ENCODE data around the gene AKNAD1. TPM values are rescaled to one million over a fixed set of nuclear protein-coding genes. Genes with fewer than 3 reads are reported as not detected.
"Not testable (repeated sequence)": the region's sequence is repeated elsewhere in the genome, so short reads cannot be mapped to it uniquely, and the experiment has no call there.

The AKNAD1 gene
- total and polyA plus RNA-seq, 3 experiments from 2014 or later = not detected

GRCh38 chr1:108803548-108803947, 53.3 kb downstream of the AKNAD1 start:
- H3K36me3 Mint-ChIP-seq = peaks cover 5 to 81% (median 24%) of the 10 kb centered on the region in 3 donors
- Histone ChIP-seq H3K27ac (ENCODE audit: low read depth, low read length) (no peak overlapping the region), H3K36me3 (ENCODE audit: insufficient read depth, low read length) (peaks cover 21% of the 10 kb centered on the region), H3K9me3 (ENCODE audit: low read length) (no peaks in the 10 kb centered on the region), H3K27me3 (ENCODE audit: insufficient read depth, low read length, poor library complexity, severe bottlenecking) (no peaks in the 10 kb centered on the region), H3K4me1 (ENCODE audit: insufficient read depth, low read length) (no peaks in the 10 kb centered on the region), H3K4me3 (ENCODE audit: low read length) (no peak overlapping the region)
- H3K27me3 Mint-ChIP-seq = no peaks in the 10 kb centered on the region
- ChIA-PET POLR2A (no interaction called here), CTCF (no interaction called here)
- DNase-seq = no peak
- peak overlapping the region in 4 of 8 donors; percentile 2 to 77 (median 32) for H3K27ac Mint-ChIP-seq
- no peak overlapping the region for H3K4me3 Mint-ChIP-seq
- no peaks in the 10 kb centered on the region for H3K9me3 Mint-ChIP-seq
- H3K4me1 Mint-ChIP-seq = peaks cover 0 to 2% (median 0%) of the 10 kb centered on the region in 3 donors

- ChIA-PET POLR2A (no interaction called here), CTCF (no interaction called here)
- Histone ChIP-seq H3K4me1 (ENCODE audit: insufficient read depth, low read length) (no peaks in the 10 kb centered on the region), H3K4me3 (ENCODE audit: low read length) (no peak overlapping the region), H3K27me3 (ENCODE audit: insufficient read depth, low read length, poor library complexity, severe bottlenecking) (no peaks in the 10 kb centered on the region), H3K36me3 (ENCODE audit: insufficient read depth, low read length) (peaks cover 25% of the 10 kb centered on the region), H3K9me3 (ENCODE audit: low read length) (no peaks in the 10 kb centered on the region), H3K27ac (ENCODE audit: low read depth, low read length) (no peak overlapping the region)
- peak overlapping the region in 4 of 8 donors; percentile 1 to 79 (median 64) for H3K27ac Mint-ChIP-seq
- no peaks in the 10 kb centered on the region for H3K9me3 Mint-ChIP-seq
- no peaks in the 10 kb centered on the region for H3K27me3 Mint-ChIP-seq
- H3K4me1 Mint-ChIP-seq = peaks cover 0 to 2% (median 0%) of the 10 kb centered on the region in 3 donors
- no peak for DNase-seq
- H3K4me3 Mint-ChIP-seq = no peak overlapping the region
- H3K36me3 Mint-ChIP-seq = peaks cover 5 to 77% (median 23%) of the 10 kb centered on the region in 3 donors
These were observed 55.8 kb downstream of the AKNAD1 start for GRCh38 chr1:108801101-108801500.

- ChIA-PET CTCF (no interaction called here), POLR2A (no interaction called here)
- no peaks in the 10 kb centered on the region for H3K9me3 ChIP-seq (ENCODE audit: low read length)
- H3K4me3 ChIP-seq (ENCODE audit: low read length) = no peak overlapping the region
- no peak overlapping the region for H3K27ac ChIP-seq (ENCODE audit: low read depth, low read length)
- H3K9me3 Mint-ChIP-seq = no peaks in the 10 kb centered on the region
- H3K27me3 ChIP-seq (ENCODE audit: insufficient read depth, low read length, poor library complexity, severe bottlenecking) = no peaks in the 10 kb centered on the region
- H3K36me3 Mint-ChIP-seq = peaks cover 5 to 78% (median 23%) of the 10 kb centered on the region in 3 donors
- DNase-seq = no peak
- no peaks in the 10 kb centered on the region for H3K4me1 ChIP-seq (ENCODE audit: insufficient read depth, low read length)
- peak overlapping the region in 1 of 8 donors; percentile 38 for H3K27ac Mint-ChIP-seq
- no peak overlapping the region for H3K4me3 Mint-ChIP-seq
- peaks cover 0 to 2% (median 1%) of the 10 kb centered on the region in 3 donors for H3K4me1 Mint-ChIP-seq
- H3K36me3 ChIP-seq (ENCODE audit: insufficient read depth, low read length) = peaks cover 25% of the 10 kb centered on the region
- no peaks in the 10 kb centered on the region for H3K27me3 Mint-ChIP-seq
These were observed 57.9 kb downstream of the AKNAD1 start for GRCh38 chr1:108799001-108799400.

GRCh38 chr1:108792420-108792819, 64.5 kb downstream of the AKNAD1 start:
- peaks cover 0 to 3% (median 2%) of the 10 kb centered on the region in 3 donors for H3K4me1 Mint-ChIP-seq
- no peak overlapping the region for H3K27ac ChIP-seq (ENCODE audit: low read depth, low read length)
- H3K36me3 Mint-ChIP-seq = peaks cover 40 to 86% (median 45%) of the 10 kb centered on the region in 3 donors

GRCh38 chr1:108791790-108792189, 65.1 kb downstream of the AKNAD1 start:
- Histone ChIP-seq H3K4me3 (ENCODE audit: low read length) (no peak overlapping the region), H3K9me3 (ENCODE audit: low read length) (peaks cover 8% of the 10 kb centered on the region), H3K4me1 (ENCODE audit: insufficient read depth, low read length) (no peaks in the 10 kb centered on the region), H3K36me3 (ENCODE audit: insufficient read depth, low read length) (peaks cover 24% of the 10 kb centered on the region), H3K27ac (ENCODE audit: low read depth, low read length) (no peak overlapping the region), H3K27me3 (ENCODE audit: insufficient read depth, low read length, poor library complexity, severe bottlenecking) (no peaks in the 10 kb centered on the region)
- H3K27ac Mint-ChIP-seq = no peak overlapping the region
- peaks cover 0 to 1% of the 10 kb centered on the region in 2 donors for H3K27me3 Mint-ChIP-seq
- H3K4me1 Mint-ChIP-seq = peaks cover 0 to 4% (median 2%) of the 10 kb centered on the region in 3 donors
- no peak overlapping the region for H3K4me3 Mint-ChIP-seq
- DNase-seq = no peak
- ChIA-PET POLR2A (no interaction called here), CTCF (no interaction called here)
- peaks cover 42 to 90% (median 47%) of the 10 kb centered on the region in 3 donors for H3K36me3 Mint-ChIP-seq
- peaks cover 8 to 18% (median 11%) of the 10 kb centered on the region in 5 donors for H3K9me3 Mint-ChIP-seq

More at GRCh38 chr1:108792420-108792819, 64.5 kb downstream of the AKNAD1 start:
- no peak overlapping the region for H3K4me3 ChIP-seq (ENCODE audit: low read length)
- Mint-ChIP-seq H3K27me3 (peaks cover 0 to 1% of the 10 kb centered on the region in 2 donors), H3K27ac (no peak overlapping the region), H3K4me3 (no peak overlapping the region), H3K9me3 (peaks cover 8 to 16% (median 11%) of the 10 kb centered on the region in 5 donors)
- H3K27me3 ChIP-seq (ENCODE audit: insufficient read depth, low read length, poor library complexity, severe bottlenecking) = no peaks in the 10 kb centered on the region
- POLR2A ChIA-PET = interaction anchor here (0.6 to 0.7 kb wide), 2 partner anchors 12 to 19 kb away, joined by 3 to 5 read pairs; no protein-coding TSS in a partner anchor
- no peak for DNase-seq
- CTCF ChIA-PET = no interaction called here
- no peaks in the 10 kb centered on the region for H3K4me1 ChIP-seq (ENCODE audit: insufficient read depth, low read length)
- peaks cover 24% of the 10 kb centered on the region for H3K36me3 ChIP-seq (ENCODE audit: insufficient read depth, low read length)
- peaks cover 8% of the 10 kb centered on the region for H3K9me3 ChIP-seq (ENCODE audit: low read length)

- peaks cover 2 to 32% (median 20%) of the 10 kb centered on the region in 5 donors for H3K9me3 Mint-ChIP-seq
- CTCF ChIA-PET = no interaction called here
These were observed 71.0 kb downstream of the AKNAD1 start for GRCh38 chr1:108785880-108786279.

GRCh38 chr1:108785264-108785663, 71.6 kb downstream of the AKNAD1 start:
- Histone ChIP-seq H3K4me1 (ENCODE audit: insufficient read depth, low read length) (no peaks in the 10 kb centered on the region), H3K9me3 (ENCODE audit: low read length) (peaks cover 12% of the 10 kb centered on the region), H3K27me3 (ENCODE audit: insufficient read depth, low read length, poor library complexity, severe bottlenecking) (no peaks in the 10 kb centered on the region), H3K27ac (ENCODE audit: low read depth, low read length) (no peak overlapping the region), H3K4me3 (ENCODE audit: low read length) (no peak overlapping the region), H3K36me3 (ENCODE audit: insufficient read depth, low read length) (peaks cover 18% of the 10 kb centered on the region)
- H3K36me3 Mint-ChIP-seq = peaks cover 52 to 90% (median 60%) of the 10 kb centered on the region in 3 donors
- H3K27ac Mint-ChIP-seq = no peak overlapping the region
- ChIA-PET POLR2A (no interaction called here), CTCF (interaction anchor here (1.2 kb wide), 1 partner anchor 17 kb away, joined by 3 read pairs; no protein-coding TSS in a partner anchor)
- peaks cover 2 to 32% (median 20%) of the 10 kb centered on the region in 5 donors for H3K9me3 Mint-ChIP-seq
- no peak for DNase-seq
- peaks cover 0 to under 1% of the 10 kb centered on the region in 2 donors for H3K27me3 Mint-ChIP-seq
- H3K4me3 Mint-ChIP-seq = no peak overlapping the region
- peaks cover 0 to 2% (median 0%) of the 10 kb centered on the region in 3 donors for H3K4me1 Mint-ChIP-seq

More at GRCh38 chr1:108785880-108786279, 71.0 kb downstream of the AKNAD1 start:
- peaks cover 12% of the 10 kb centered on the region for H3K9me3 ChIP-seq (ENCODE audit: low read length)
- DNase-seq = no peak
- no peak overlapping the region for H3K4me3 ChIP-seq (ENCODE audit: low read length)
- POLR2A ChIA-PET = interaction anchor here (0.6 kb wide), 1 partner anchor 48 kb away, joined by 3 read pairs; no protein-coding TSS in a partner anchor
- Mint-ChIP-seq H3K4me3 (no peak overlapping the region), H3K27me3 (peaks cover 0 to 1% of the 10 kb centered on the region in 2 donors), H3K4me1 (peaks cover 0 to 2% (median 0%) of the 10 kb centered on the region in 3 donors), H3K36me3 (peaks cover 54 to 93% (median 66%) of the 10 kb centered on the region in 3 donors), H3K27ac (no peak overlapping the region)
- no peak overlapping the region for H3K27ac ChIP-seq (ENCODE audit: low read depth, low read length)
- H3K4me1 ChIP-seq (ENCODE audit: insufficient read depth, low read length) = no peaks in the 10 kb centered on the region
- peaks cover 18% of the 10 kb centered on the region for H3K36me3 ChIP-seq (ENCODE audit: insufficient read depth, low read length)
- no peaks in the 10 kb centered on the region for H3K27me3 ChIP-seq (ENCODE audit: insufficient read depth, low read length, poor library complexity, severe bottlenecking)

GRCh38 chr1:108781575-108781944, 75.3 kb downstream of the AKNAD1 start:
- Histone ChIP-seq H3K36me3 (ENCODE audit: insufficient read depth, low read length) (peaks cover 23% of the 10 kb centered on the region), H3K9me3 (ENCODE audit: low read length) (peaks cover 12% of the 10 kb centered on the region)
- POLR2A ChIA-PET; H3K27ac Mint-ChIP-seq; H3K4me3 Mint-ChIP-seq; H3K4me1 Mint-ChIP-seq; H3K27me3 Mint-ChIP-seq; H3K4me3 ChIP-seq (ENCODE audit: low read length); DNase-seq; CTCF ChIA-PET; H3K27ac ChIP-seq (ENCODE audit: low read depth, low read length); H3K4me1 ChIP-seq (ENCODE audit: insufficient read depth, low read length); H3K27me3 ChIP-seq (ENCODE audit: insufficient read depth, low read length, poor library complexity, severe bottlenecking): not testable (repeated sequence)
- peaks cover 38 to 84% (median 41%) of the 10 kb centered on the region in 3 donors for H3K36me3 Mint-ChIP-seq
- peaks cover 2 to 27% (median 20%) of the 10 kb centered on the region in 5 donors for H3K9me3 Mint-ChIP-seq
